ENCODE data around the gene KLK3. TPM values are rescaled to one million over a fixed set of nuclear protein-coding genes. Genes with fewer than 3 reads are reported as not detected.
"Not testable (repeated sequence)": the region's sequence is repeated elsewhere in the genome, so short reads cannot be mapped to it uniquely, and the experiment has no call there.

Gene KLK3
- not detected for polyA plus RNA-seq (2013)

GRCh38 chr19:50854636-50855410, at the start of gene KLK3:
Gene KLK3, plus strand, starts transcription at chr19:50854915. Its CDS starts 41 bp downstream, at chr19:50854956.
- ChIA-PET CTCF (no interaction called here), POLR2A (no interaction called here)
- DNase-seq = no peak
- 42% methylated on average over 4 of the region's 9 CpGs for WGBS (ENCODE audit: insufficient coverage)
- H3K9me3 ChIP-seq (ENCODE audit: control extremely low read depth in 1 of 5, control insufficient read depth in 4 of 5, insufficient read depth in 2 of 5, low read depth in 1 of 5, low read length in 4 of 5) = peaks cover 0 to 1% (median 0%) of the 10 kb centered on the region in 5 experiments
- no peak within 1 kb of the TSS for H3K4me3 ChIP-seq (ENCODE audit: control insufficient read depth in 1 of 7, extremely low read depth in 1 of 7, insufficient read depth in 4 of 7, low read depth in 2 of 7, low read length in 6 of 7)
- H3K27me3 ChIP-seq (replicated peaks in 2 of 5; ENCODE audit: control insufficient read depth in 4 of 5, insufficient read depth in 5 of 5, low read length in 4 of 5) = peaks cover 0 to 74% (median 12%) of the 10 kb centered on the region in 5 experiments
- no peaks in the 10 kb centered on the region for H3K4me1 ChIP-seq (ENCODE audit: control extremely low read depth in 1 of 4, control insufficient read depth in 4 of 4, insufficient read depth in 4 of 4, low read length in 3 of 4)
- H3K27ac ChIP-seq (ENCODE audit: insufficient read depth in 1 of 2, low read depth in 1 of 2, low read length in 2 of 2, poor library complexity in 1 of 2, severe bottlenecking in 2 of 2) = no peak within 1 kb of the TSS
- no peaks in the 10 kb centered on the region for H3K36me3 ChIP-seq (ENCODE audit: control insufficient read depth in 4 of 4, insufficient read depth in 4 of 4, low read length in 3 of 4)

GRCh38 chr19:50808856-50809255, 45.9 kb upstream of the KLK3 start:
- CTCF ChIA-PET = interaction anchor here (0.7 kb wide), 1 partner anchor 304 kb away, joined by 4 read pairs; no protein-coding TSS in a partner anchor
- Histone ChIP-seq H3K4me3 (ENCODE audit: control insufficient read depth in 1 of 7, extremely low read depth in 1 of 7, insufficient read depth in 4 of 7, low read depth in 2 of 7, low read length in 6 of 7) (no peak overlapping the region), H3K9me3 (ENCODE audit: control extremely low read depth in 1 of 5, control insufficient read depth in 4 of 5, insufficient read depth in 2 of 5, low read depth in 1 of 5, low read length in 4 of 5) (no peaks in the 10 kb centered on the region), H3K36me3 (ENCODE audit: control insufficient read depth in 4 of 4, insufficient read depth in 4 of 4, low read length in 3 of 4) (no peaks in the 10 kb centered on the region), H3K27me3 (replicated peaks in 2 of 5; ENCODE audit: control insufficient read depth in 4 of 5, insufficient read depth in 5 of 5, low read length in 4 of 5) (peaks cover 0 to 10% (median 3%) of the 10 kb centered on the region in 5 experiments), H3K27ac (ENCODE audit: insufficient read depth in 1 of 2, low read depth in 1 of 2, low read length in 2 of 2, poor library complexity in 1 of 2, severe bottlenecking in 2 of 2) (no peak overlapping the region), H3K4me1 (ENCODE audit: control extremely low read depth in 1 of 4, control insufficient read depth in 4 of 4, insufficient read depth in 4 of 4, low read length in 3 of 4) (peaks cover 0 to 7% (median 3%) of the 10 kb centered on the region in 4 experiments)
- WGBS (ENCODE audit: insufficient coverage) = 88% methylated on average over 1 of the region's 1 CpG
- POLR2A ChIA-PET = no interaction called here
- no peak for DNase-seq

GRCh38 chr19:50811622-50812238, 43.0 kb upstream of the KLK3 start:
- whole genome bisulfite sequencing (ENCODE audit: insufficient coverage) = 83% methylated on average over 3 of the region's 3 CpGs
- H3K9me3 ChIP-seq (ENCODE audit: control extremely low read depth in 1 of 5, control insufficient read depth in 4 of 5, insufficient read depth in 2 of 5, low read depth in 1 of 5, low read length in 4 of 5); POLR2A ChIA-PET; DNase-seq; H3K27ac ChIP-seq (ENCODE audit: insufficient read depth in 1 of 2, low read depth in 1 of 2, low read length in 2 of 2, poor library complexity in 1 of 2, severe bottlenecking in 2 of 2); H3K4me3 ChIP-seq (ENCODE audit: control insufficient read depth in 1 of 7, extremely low read depth in 1 of 7, insufficient read depth in 4 of 7, low read depth in 2 of 7, low read length in 6 of 7); H3K36me3 ChIP-seq (ENCODE audit: control insufficient read depth in 4 of 4, insufficient read depth in 4 of 4, low read length in 3 of 4); H3K4me1 ChIP-seq (ENCODE audit: control extremely low read depth in 1 of 4, control insufficient read depth in 4 of 4, insufficient read depth in 4 of 4, low read length in 3 of 4): not testable (repeated sequence)
- H3K27me3 ChIP-seq (replicated peaks in 2 of 5; ENCODE audit: control insufficient read depth in 4 of 5, insufficient read depth in 5 of 5, low read length in 4 of 5) = peaks cover 8 to 33% (median 13%) of the 10 kb centered on the region in 5 experiments
- CTCF ChIA-PET = interaction anchor here (0.6 kb wide), 1 partner anchor 408 kb away, joined by 3 read pairs; no protein-coding TSS in a partner anchor

- Histone ChIP-seq H3K9me3 (ENCODE audit: control extremely low read depth in 1 of 5, control insufficient read depth in 4 of 5, insufficient read depth in 2 of 5, low read depth in 1 of 5, low read length in 4 of 5) (peaks cover 0 to 7% (median 0%) of the 10 kb centered on the region in 5 experiments), H3K27ac (ENCODE audit: insufficient read depth in 1 of 2, low read depth in 1 of 2, low read length in 2 of 2, poor library complexity in 1 of 2, severe bottlenecking in 2 of 2) (no peak overlapping the region), H3K4me3 (ENCODE audit: control insufficient read depth in 1 of 7, extremely low read depth in 1 of 7, insufficient read depth in 4 of 7, low read depth in 2 of 7, low read length in 6 of 7) (no peak overlapping the region), H3K4me1 (ENCODE audit: control extremely low read depth in 1 of 4, control insufficient read depth in 4 of 4, insufficient read depth in 4 of 4, low read length in 3 of 4) (no peaks in the 10 kb centered on the region), H3K36me3 (ENCODE audit: control insufficient read depth in 4 of 4, insufficient read depth in 4 of 4, low read length in 3 of 4) (no peaks in the 10 kb centered on the region), H3K27me3 (replicated peaks in 2 of 5; ENCODE audit: control insufficient read depth in 4 of 5, insufficient read depth in 5 of 5, low read length in 4 of 5) (peaks cover 10 to 41% (median 18%) of the 10 kb centered on the region in 5 experiments)
- CTCF ChIA-PET = no interaction called here
- WGBS (ENCODE audit: insufficient coverage) = 81% methylated on average over 2 of the region's 3 CpGs
- POLR2A ChIA-PET = no interaction called here
- no peak for DNase-seq
These were observed 42.2 kb upstream of the KLK3 start for GRCh38 chr19:50812474-50812873.

GRCh38 chr19:50814883-50815282, 39.8 kb upstream of the KLK3 start:
- no peak for DNase-seq
- ChIA-PET POLR2A (no interaction called here), CTCF (no interaction called here)
- Histone ChIP-seq H3K4me1 (ENCODE audit: control extremely low read depth in 1 of 4, control insufficient read depth in 4 of 4, insufficient read depth in 4 of 4, low read length in 3 of 4) (peaks cover 0 to 8% (median 5%) of the 10 kb centered on the region in 4 experiments), H3K4me3 (ENCODE audit: control insufficient read depth in 1 of 7, extremely low read depth in 1 of 7, insufficient read depth in 4 of 7, low read depth in 2 of 7, low read length in 6 of 7) (no peak overlapping the region), H3K9me3 (ENCODE audit: control extremely low read depth in 1 of 5, control insufficient read depth in 4 of 5, insufficient read depth in 2 of 5, low read depth in 1 of 5, low read length in 4 of 5) (peaks cover 0 to 7% (median 0%) of the 10 kb centered on the region in 5 experiments), H3K27me3 (replicated peaks in 2 of 5; ENCODE audit: control insufficient read depth in 4 of 5, insufficient read depth in 5 of 5, low read length in 4 of 5) (peaks cover 10 to 65% (median 33%) of the 10 kb centered on the region in 5 experiments), H3K27ac (ENCODE audit: insufficient read depth in 1 of 2, low read depth in 1 of 2, low read length in 2 of 2, poor library complexity in 1 of 2, severe bottlenecking in 2 of 2) (no peak overlapping the region), H3K36me3 (ENCODE audit: control insufficient read depth in 4 of 4, insufficient read depth in 4 of 4, low read length in 3 of 4) (no peaks in the 10 kb centered on the region)
- WGBS (ENCODE audit: insufficient coverage) = 94% methylated on average over 3 of the region's 5 CpGs

- H3K36me3 ChIP-seq (ENCODE audit: control insufficient read depth in 4 of 4, insufficient read depth in 4 of 4, low read length in 3 of 4) = no peaks in the 10 kb centered on the region
- H3K4me3 ChIP-seq (ENCODE audit: control insufficient read depth in 1 of 7, extremely low read depth in 1 of 7, insufficient read depth in 4 of 7, low read depth in 2 of 7, low read length in 6 of 7) = no peak overlapping the region
- POLR2A ChIA-PET = no interaction called here
- H3K9me3 ChIP-seq (ENCODE audit: control extremely low read depth in 1 of 5, control insufficient read depth in 4 of 5, insufficient read depth in 2 of 5, low read depth in 1 of 5, low read length in 4 of 5) = peaks cover 0 to 7% (median 0%) of the 10 kb centered on the region in 5 experiments
- CTCF ChIA-PET = no interaction called here
- WGBS (ENCODE audit: insufficient coverage) = 100% methylated on average over 1 of the region's 1 CpG
- H3K27ac ChIP-seq (ENCODE audit: insufficient read depth in 1 of 2, low read depth in 1 of 2, low read length in 2 of 2, poor library complexity in 1 of 2, severe bottlenecking in 2 of 2) = no peak overlapping the region
- peaks cover 10 to 71% (median 36%) of the 10 kb centered on the region in 5 experiments for H3K27me3 ChIP-seq (replicated peaks in 2 of 5; ENCODE audit: control insufficient read depth in 4 of 5, insufficient read depth in 5 of 5, low read length in 4 of 5)
- DNase-seq = no peak
- H3K4me1 ChIP-seq (ENCODE audit: control extremely low read depth in 1 of 4, control insufficient read depth in 4 of 4, insufficient read depth in 4 of 4, low read length in 3 of 4) = peaks cover 0 to 8% (median 6%) of the 10 kb centered on the region in 4 experiments
These were observed 39.3 kb upstream of the KLK3 start for GRCh38 chr19:50815439-50815838.

All from common myeloid progenitor, CD34-positive (primary cell).